NOMO-1 treated with DMSO at 0.1 percent for 48 hours (cell line): ENCODE measurements around the gene SLC5A6.
"Not testable (repeated sequence)": the region's sequence is repeated elsewhere in the genome, so short reads cannot be mapped to it uniquely, and the experiment has no call there.

Experiments used
- DNase-seq: peaks from one replicate; lab custom pipeline; 2025; ENCODE audit not compliant: unreplicated experiment; lab: John Stamatoyannopoulos, UW

The SLC5A6 gene

GRCh38 chr2:27208486-27209050, 3.5 kb downstream of the SLC5A6 start:
- no peak for DNase-seq

- no peak for DNase-seq
These were observed 5.7 kb downstream of the SLC5A6 start for GRCh38 chr2:27206346-27206745.

- DNase-seq = no peak
These were observed 6.9 kb downstream of the SLC5A6 start for GRCh38 chr2:27205206-27205605.

DNA sequence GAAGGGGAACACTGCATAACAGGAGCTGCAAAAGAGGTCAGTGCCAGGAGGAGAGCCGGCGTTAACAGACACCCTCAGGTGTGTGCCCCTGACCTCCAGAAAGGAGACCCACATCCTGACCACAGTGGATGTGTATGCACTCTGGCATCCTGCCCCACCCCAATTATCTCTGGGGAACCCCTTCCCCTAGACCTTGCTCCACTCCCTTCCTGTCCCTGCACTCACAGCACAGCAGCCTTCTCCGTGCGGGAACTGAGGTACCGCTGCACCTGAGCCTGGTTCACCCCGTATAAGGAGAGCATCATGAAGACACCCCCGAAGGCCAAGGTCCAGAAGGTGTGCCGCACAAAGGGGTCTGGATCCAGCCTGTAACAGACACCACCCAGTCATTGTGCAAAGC, 7.5 kb downstream of the SLC5A6 start:
- DNase-seq = no peak

DNA sequence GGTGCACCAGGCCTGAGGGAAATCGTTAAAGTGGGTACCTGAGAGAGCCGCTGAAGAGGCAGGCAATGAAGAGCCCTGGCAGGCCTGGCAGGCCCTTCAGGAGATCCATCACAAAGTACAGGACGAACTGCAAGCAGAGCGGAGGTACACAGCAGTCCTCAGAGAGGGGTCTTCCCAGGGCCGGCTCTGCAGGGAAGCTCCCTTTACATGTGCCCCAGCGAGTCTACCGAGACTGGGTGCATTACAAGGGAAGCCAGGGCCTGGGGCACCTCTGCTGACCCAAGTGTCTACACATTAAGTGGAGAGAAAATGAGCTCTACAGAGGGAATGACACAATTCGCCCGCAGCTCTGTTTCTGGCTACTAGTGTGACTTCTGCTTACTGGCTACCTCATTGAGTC, 8.3 kb downstream of the SLC5A6 start:
- DNase-seq = no peak

GRCh38 chr2:27202854-27203253, 9.2 kb downstream of the SLC5A6 start:
- DNase-seq = no peak

DNA sequence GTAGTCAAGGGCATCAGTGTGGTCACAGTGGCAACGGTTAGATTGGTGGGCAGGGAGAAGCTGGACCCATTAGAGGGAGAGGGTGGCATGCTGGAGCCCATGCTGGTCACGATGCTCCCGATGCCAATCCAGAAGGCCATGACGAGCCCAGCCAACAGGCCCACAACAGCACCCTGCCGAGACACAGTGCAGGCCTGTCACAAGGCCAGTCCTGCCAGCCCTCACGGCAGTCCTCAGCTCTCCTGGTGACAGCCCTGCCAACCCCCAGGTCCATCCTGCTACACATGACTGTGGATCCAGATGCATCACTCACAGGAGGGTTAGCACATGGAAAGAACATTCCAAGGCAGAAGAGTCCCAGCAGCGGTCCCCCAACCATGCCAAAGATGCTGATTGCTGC, 10.4 kb downstream of the SLC5A6 start:
- no peak for DNase-seq

GRCh38 chr2:27199241-27199640, 12.8 kb downstream of the SLC5A6 start:
- DNase-seq = no peak

DNA sequence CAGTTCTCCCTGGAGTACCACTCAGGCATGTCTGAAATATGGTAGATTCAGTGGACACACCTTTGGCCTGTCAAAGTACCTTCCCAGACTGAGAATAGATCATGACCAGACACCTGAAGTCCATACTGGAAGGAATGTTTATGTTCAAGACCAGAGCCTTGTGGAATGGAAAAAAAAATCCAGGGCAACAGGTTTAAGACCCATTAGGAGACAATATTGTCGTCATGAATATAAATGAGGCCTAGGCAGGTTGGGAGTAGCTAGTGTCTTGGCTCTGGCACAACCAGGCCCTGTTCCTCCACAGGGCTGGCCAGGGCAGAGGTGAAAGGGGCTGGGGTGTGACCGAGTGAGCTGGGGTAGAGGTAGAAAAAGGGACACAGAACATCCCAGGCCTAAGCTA, 13.4 kb downstream of the SLC5A6 start:
- DNase-seq = no peak

- not testable (repeated sequence) for DNase-seq
These were observed 14.0 kb downstream of the SLC5A6 start for GRCh38 chr2:27198068-27198467.

DNA sequence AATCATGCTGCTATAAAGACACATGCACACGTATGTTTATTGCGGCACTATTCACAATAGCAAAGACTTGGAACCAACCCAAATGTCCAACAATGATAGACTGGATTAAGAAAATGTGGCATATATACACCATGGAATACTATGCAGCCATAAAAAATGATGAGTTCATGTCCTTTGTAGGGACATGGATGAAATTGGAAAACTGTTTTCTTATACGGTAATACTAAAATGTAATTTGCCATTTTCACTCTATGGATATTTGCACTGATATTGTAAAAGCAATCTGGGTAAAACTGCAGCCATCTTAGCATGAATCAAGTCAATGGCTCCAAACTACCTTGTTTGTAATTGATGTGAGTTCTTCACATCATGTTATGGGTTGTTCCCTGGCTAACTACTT, 16.3 kb downstream of the SLC5A6 start:
- not testable (repeated sequence) for DNase-seq

DNA sequence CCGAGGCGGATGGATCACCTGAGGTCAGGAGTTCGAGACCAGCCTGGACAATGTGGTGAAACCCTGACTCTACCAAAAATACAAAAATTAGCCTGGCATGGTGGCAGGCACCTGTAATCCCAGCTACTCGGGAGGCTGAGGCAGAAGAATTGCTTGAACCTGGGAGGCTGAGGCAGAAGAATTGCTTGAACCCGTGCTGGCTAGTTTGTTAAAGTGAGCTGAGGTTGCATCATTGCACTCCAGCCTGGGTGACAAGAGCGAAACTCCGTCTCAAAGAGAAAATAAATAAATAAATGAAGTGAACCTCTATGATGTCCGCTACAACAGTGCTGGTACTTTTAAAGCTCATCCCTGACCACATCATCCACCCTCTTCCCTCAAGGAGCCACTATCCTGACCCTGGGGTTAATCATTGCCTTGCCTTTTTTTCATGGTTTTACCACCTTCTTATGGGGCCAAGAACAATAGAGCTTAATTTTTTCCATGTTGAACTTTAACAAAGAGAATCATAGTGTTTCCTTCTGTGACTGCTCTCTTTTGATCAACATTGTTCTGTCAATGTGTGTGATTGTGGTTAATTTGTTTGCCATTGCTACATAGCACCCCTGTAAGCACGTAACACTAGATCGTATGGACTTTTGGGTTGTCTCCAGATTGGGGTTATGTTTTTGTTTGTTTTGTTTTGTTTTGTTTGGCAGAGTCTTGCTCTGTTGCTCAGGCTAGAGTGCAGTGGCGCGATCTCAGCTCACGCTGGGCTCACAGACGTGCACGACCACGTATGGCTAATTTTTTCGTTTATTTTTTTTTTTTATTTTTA, 17.3 kb downstream of the SLC5A6 start:
- DNase-seq = no peak

DNA sequence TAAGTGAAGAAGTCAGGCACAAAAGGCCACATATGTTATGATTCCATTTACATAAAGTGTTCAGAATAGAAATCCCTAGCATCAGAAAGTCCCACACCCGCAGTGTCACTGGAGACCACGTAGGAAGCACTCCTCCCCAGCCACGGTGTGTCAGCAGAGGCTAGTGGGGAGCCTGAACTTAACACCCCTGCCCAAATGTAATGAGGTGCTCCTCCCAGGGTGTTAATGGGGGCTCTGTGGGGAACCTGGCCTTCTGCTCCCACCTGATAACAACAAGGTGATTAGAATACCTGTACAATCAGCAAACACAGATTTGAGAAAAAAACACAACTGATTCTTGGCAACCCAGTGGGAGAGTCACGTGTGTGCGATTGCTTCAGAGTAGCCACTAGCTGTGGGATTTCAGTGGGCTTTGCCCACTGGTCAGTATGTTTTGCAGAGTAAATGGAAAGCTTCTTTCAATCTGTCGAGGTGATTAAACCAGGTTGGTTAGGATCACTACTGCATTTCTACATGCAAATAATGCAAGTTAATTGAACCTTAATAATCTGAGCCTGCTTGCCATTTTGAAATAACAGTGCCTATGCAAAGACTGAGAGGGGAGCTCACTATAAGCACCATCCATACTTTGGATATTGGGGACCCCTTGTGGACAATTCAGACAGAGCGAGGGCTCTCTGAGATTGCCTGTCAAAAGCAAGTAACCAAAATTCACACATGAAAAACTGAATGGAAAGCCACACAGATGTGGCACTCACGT, 20.8 kb downstream of the SLC5A6 start:
- DNase-seq = peak; percentile 67

GRCh38 chr2:27189989-27190388, 22.1 kb downstream of the SLC5A6 start:
- DNase-seq = no peak

- DNase-seq = no peak
These were observed 25.3 kb downstream of the SLC5A6 start for GRCh38 chr2:27186613-27187345.

GRCh38 chr2:27185331-27186026, 26.6 kb downstream of the SLC5A6 start:
- peak; percentile 80 for DNase-seq

DNA sequence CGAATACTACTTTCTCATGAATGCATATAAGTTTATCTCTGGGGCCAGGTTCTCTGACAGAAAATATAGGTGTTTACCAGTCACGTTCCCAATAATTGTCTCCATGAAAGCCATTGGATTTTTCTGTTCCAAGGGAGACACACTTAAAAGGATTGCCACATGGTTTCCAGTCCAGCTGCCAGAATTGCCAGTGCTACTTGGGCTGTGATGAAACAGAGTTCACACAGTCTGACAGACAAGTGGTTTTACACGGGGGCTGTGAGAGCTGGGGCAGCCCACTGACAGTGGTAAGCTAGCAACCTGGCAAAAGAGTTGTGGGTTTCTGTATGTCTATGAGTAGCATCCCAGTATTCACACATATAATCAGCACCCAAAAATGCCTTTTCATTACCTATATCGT, 28.0 kb downstream of the SLC5A6 start:
- DNase-seq = no peak

- DNase-seq = no peak
These were observed 29.7 kb downstream of the SLC5A6 start for GRCh38 chr2:27182346-27182745.

DNA sequence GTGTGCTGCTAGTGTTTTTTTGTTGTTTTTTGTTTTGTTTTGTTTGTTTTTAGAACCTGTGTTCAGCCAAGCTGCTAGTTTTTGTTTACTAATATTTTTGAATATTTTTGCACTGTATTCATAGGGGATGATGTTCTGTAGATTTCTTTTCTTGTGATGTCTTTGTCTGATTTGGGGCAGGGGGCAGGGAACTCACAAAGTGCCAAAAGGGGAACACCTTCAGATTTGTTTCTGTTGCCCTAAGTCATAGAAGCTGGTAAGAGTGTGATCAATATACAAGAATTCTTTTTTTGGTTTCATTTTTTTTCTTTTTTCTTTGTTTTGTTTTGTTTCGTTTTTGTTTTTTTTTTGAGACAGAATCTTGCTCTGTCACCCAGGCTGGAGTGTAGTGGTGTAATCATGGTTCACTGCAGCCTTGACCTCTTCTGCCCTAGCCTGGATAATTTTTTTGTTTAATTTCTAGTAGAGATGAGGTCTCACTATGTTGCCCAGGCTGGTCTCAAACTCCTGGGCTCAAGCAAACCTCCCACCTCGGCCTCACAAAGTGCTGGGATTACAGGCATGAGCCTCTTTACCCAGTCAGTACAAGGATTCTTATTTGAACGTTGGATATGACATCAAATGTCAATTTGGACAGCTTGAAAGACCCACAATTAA, 32.6 kb downstream of the SLC5A6 start:
- no peak for DNase-seq

DNA sequence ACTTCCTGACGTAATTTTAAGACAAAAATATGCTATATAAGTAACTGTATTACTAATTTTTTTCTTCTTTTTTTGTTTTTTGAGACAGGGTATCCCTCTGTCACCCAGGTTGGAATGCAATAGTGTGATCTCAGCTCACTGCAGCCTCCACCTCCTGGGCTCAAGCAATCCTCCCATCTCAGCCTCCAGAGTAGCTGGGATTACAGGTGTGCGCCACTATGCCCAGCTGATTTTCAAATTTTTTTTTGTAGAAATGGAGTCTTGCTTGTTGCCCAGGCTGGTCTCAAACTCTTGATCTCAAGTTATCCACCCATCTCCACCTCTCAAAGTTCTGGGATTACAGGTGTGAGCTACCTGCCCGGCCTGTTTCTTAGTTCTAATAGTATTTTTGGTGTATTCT, 33.6 kb downstream of the SLC5A6 start:
- no peak for DNase-seq
